B cell (primary cell): Measurements from ENCODE around the gene PITPNB. TPM values are rescaled to one million over a fixed set of nuclear protein-coding genes. Genes with fewer than 3 reads are reported as not detected.
A peak's percentile ranks its signal among the peaks of the same experiment; 100 is the strongest.

Experiments used
- ATAC-seq: fragments of 200-7000 bp; cut with Tn5 transposase; one replicate; pipeline ENCODE4 v1.10.0; 2021; ENCODE audit warnings: low read depth, mild to moderate bottlenecking, moderate number of reproducible peaks, moderate library complexity
- CTCF ChIA-PET: fragments of 350-600 bp; sonication (Branson Sonifier 250); formaldehyde crosslinking; loops from one replicate; lab custom pipeline; 2021; ENCODE audit warnings: antibody characterized with exemption, inconsistent platforms; lab: Charles Lee
- POLR2A ChIA-PET: fragments of 350-600 bp; sonication (Branson Sonifier 250); formaldehyde crosslinking; loops from one replicate; lab custom pipeline; 2021; ENCODE audit warnings: antibody characterized with exemption; lab: Charles Lee
- DNase-seq: peaks from one replicate; pipeline ENCODE4 v3.0.0; 2013
- H2AFZ ChIP-seq: 2 replicates; pipeline ENCODE4 v1.6.1; 2012; ENCODE audit warnings: mild to moderate bottlenecking, low read depth, low read length; ENCODE audit not compliant: insufficient read depth, poor library complexity, severe bottlenecking
- H3K27ac ChIP-seq, 2 donors: 1 replicate in 1 of 2; 2 replicates in 1 of 2; pipeline ENCODE4 v1.5.1; 2012 to 2013; ENCODE audit warnings: low read length in 2 of 2, mild to moderate bottlenecking in 2 of 2, moderate library complexity in 1 of 2
- H3K27me3 ChIP-seq, 4 experiments: fragments of 200-600 bp in 1 of 4; sonication (generic) in 1 of 4; replicated peaks in 1 of 4; 1 replicate in 2 of 4; 2 replicates in 2 of 4; pipeline versions ENCODE4 v1.6.1 to v1.7.0; 2013 to 2016; ENCODE audit warnings: low read length in 3 of 4, mild to moderate bottlenecking in 2 of 4, mixed read lengths in 1 of 4, moderate library complexity in 1 of 4; ENCODE audit not compliant: insufficient read depth in 4 of 4, control insufficient read depth in 3 of 4; ENCODE audit errors: control extremely low read depth in 1 of 4
- H3K36me3 ChIP-seq, 2 experiments: replicated peaks in 1 of 2; 1 replicate in 1 of 2; 2 replicates in 1 of 2; pipeline versions ENCODE4 v1.6.1 to v1.7.1; 2013; ENCODE audit warnings: low read length in 1 of 2; ENCODE audit not compliant: insufficient read depth in 2 of 2, control insufficient read depth in 1 of 2; ENCODE audit errors: control extremely low read depth in 1 of 2, extremely low read depth in 1 of 2
- H3K4me1 ChIP-seq, 2 donors: fragments of 200-600 bp in 1 of 2; sonication (generic) in 1 of 2; 1 replicate in 1 of 2; 2 replicates in 1 of 2; pipeline versions ENCODE4 v1.5.1 to v1.6.1; 2013 to 2017; ENCODE audit warnings: low read length in 2 of 2; ENCODE audit not compliant: control insufficient read depth in 2 of 2, insufficient read depth in 2 of 2
- H3K4me2 ChIP-seq: replicated peaks from 2 replicates; pipeline ENCODE3; 2012; ENCODE audit warnings: mild to moderate bottlenecking, low read depth, low read length; ENCODE audit not compliant: poor library complexity, severe bottlenecking
- H3K4me3 ChIP-seq, 5 experiments: fragments of 200-600 bp in 1 of 5; sonication (generic) in 1 of 5; 1 replicate in 3 of 5; 2 replicates in 2 of 5; pipeline versions ENCODE4 v1.5.1 to v1.7.0; 2011 to 2016; ENCODE audit warnings: low read length in 4 of 5, mild to moderate bottlenecking in 4 of 5, low read depth in 2 of 5, control low read depth in 1 of 5, moderate library complexity in 1 of 5; ENCODE audit not compliant: insufficient read depth in 1 of 5; ENCODE audit errors: control extremely low read depth in 1 of 5, extremely low read depth in 1 of 5
- H3K79me2 ChIP-seq: fragments of 200-600 bp; sonication (generic); one replicate; pipeline ENCODE4 v1.6.0; 2016; ENCODE audit warnings: low read length; ENCODE audit not compliant: control insufficient read depth, insufficient read depth
- H3K9ac ChIP-seq: fragments of 200-600 bp; sonication (generic); 2 replicates; pipeline ENCODE4 v1.6.1; 2017; ENCODE audit warnings: mild to moderate bottlenecking, low read length, moderate library complexity
- H3K9me3 ChIP-seq, 3 donors: one replicate each; pipeline versions ENCODE4 v1.6.1 to v1.7.1; 2013; ENCODE audit warnings: low read length in 2 of 3; ENCODE audit not compliant: control insufficient read depth in 2 of 3, insufficient read depth in 1 of 3; ENCODE audit errors: control extremely low read depth in 1 of 3
- H4K20me1 ChIP-seq: 2 replicates; pipeline ENCODE4 v1.6.0; 2012; ENCODE audit warnings: mild to moderate bottlenecking, low read length; ENCODE audit not compliant: insufficient read depth, control insufficient read depth, poor library complexity, severe bottlenecking
- H3K27ac Mint-ChIP-seq: one replicate; pipeline ENCODE4 v1.8.0; 2021; ENCODE audit warnings: mixed read lengths
- H3K27me3 Mint-ChIP-seq: one replicate; pipeline ENCODE4 v1.8.0; 2021; ENCODE audit warnings: mixed read lengths
- H3K4me1 Mint-ChIP-seq: one replicate; pipeline ENCODE4 v1.8.0; 2021; ENCODE audit warnings: mixed read lengths
- H3K4me3 Mint-ChIP-seq: one replicate; pipeline ENCODE4 v1.8.0; 2021; ENCODE audit warnings: mixed read lengths
- H3K9me3 Mint-ChIP-seq: one replicate; pipeline ENCODE4 v1.8.0; 2022; ENCODE audit warnings: mixed read lengths; ENCODE audit not compliant: insufficient read depth
- EZH2 ChIP-seq: IDR thresholded peaks from 2 replicates; pipeline ENCODE4 v1.6.1; 2012; ENCODE audit warnings: borderline replicate concordance, low read depth, mild to moderate bottlenecking, moderate library complexity, low read length; ENCODE audit not compliant: insufficient read depth, poor library complexity, severe bottlenecking
- WGBS: methylation state at CpG from one replicate; pipeline ENCODE4 v1.1.5; 2013; ENCODE audit warnings: missing lambda C conversion rate; ENCODE audit not compliant: insufficient coverage; 5-methylcytosine and 5-hydroxymethylcytosine counted together
- intact Hi-C: fragments of 100-400 bp; cut with micrococcal nuclease; formaldehyde crosslinking; loops from one replicate; pipeline ENCODE4 v1.10.0; 2022
- polyA plus RNA-seq: library from polyadenylated mRNA; depleted of rRNA; stranded (reverse); fragments of >200 nt; gene quantifications from 2 replicates; pipeline ENCODE4 v1.2.3, GENCODE V29; 2012
- total RNA-seq, 2 donors: library from RNA; stranded (reverse); fragments of 120-200 nt in 1 of 2; gene quantifications; 1 replicate in 1 of 2; 2 replicates in 1 of 2; pipeline versions ENCODE4 v1.2.3 to v1.2.4, GENCODE V29; 2013 to 2022
- TF ChIP-seq, protein P1 (sequence below): fragments of 200-600 bp; IDR thresholded peaks from one replicate; pipeline ENCODE4 v1.8.0; 2022; ENCODE audit warnings: antibody characterized with exemption, mild to moderate bottlenecking

The PITPNB gene
- total and polyA plus RNA-seq, 2 donors (not counting 1 experiment from before 2014, with no cell fraction given): 17.5 to 82.3 TPM

DNA sequence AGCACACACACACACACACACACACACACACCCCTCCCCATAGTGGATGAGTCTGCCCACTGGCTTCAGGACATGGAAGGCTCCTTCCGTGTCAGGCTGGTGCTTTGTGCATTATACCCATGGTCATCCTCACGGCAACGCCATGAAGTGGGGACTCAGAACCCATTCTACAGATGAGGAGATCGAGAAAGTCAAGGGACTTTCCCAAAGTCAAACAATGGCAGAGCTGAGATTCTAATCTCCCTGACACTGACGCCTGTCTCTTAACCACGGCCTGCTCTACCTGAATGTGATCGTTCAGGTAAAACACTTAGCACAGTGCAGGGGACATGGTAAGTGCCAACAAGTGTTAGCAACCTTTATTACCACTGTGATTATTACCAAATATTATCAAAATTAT, 113.2 kb downstream of the PITPNB start:
- Histone ChIP-seq H3K27ac (no peak overlapping the region), H3K36me3 (no peaks in the 10 kb centered on the region), H2AFZ (no peak overlapping the region), H3K9me3 (no peaks in the 10 kb centered on the region), H3K9ac (no peak overlapping the region), H3K4me1 (peaks cover 10 to 16% of the 10 kb centered on the region in 2 donors), H4K20me1 (no peaks in the 10 kb centered on the region), H3K27me3 (peaks cover 0 to 28% (median 7%) of the 10 kb centered on the region in 4 experiments), H3K4me2 (no peak overlapping the region), H3K4me3 (no peak overlapping the region), H3K79me2 (no peaks in the 10 kb centered on the region)
- TF ChIP-seq, protein P1, sequence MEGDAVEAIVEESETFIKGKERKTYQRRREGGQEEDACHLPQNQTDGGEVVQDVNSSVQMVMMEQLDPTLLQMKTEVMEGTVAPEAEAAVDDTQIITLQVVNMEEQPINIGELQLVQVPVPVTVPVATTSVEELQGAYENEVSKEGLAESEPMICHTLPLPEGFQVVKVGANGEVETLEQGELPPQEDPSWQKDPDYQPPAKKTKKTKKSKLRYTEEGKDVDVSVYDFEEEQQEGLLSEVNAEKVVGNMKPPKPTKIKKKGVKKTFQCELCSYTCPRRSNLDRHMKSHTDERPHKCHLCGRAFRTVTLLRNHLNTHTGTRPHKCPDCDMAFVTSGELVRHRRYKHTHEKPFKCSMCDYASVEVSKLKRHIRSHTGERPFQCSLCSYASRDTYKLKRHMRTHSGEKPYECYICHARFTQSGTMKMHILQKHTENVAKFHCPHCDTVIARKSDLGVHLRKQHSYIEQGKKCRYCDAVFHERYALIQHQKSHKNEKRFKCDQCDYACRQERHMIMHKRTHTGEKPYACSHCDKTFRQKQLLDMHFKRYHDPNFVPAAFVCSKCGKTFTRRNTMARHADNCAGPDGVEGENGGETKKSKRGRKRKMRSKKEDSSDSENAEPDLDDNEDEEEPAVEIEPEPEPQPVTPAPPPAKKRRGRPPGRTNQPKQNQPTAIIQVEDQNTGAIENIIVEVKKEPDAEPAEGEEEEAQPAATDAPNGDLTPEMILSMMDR: no peak
- ChIA-PET POLR2A (no interaction called here), CTCF (no interaction called here)
- intact Hi-C loops: no loop called here
- Mint-ChIP-seq H3K4me1 (peaks cover 15% of the 10 kb centered on the region), H3K9me3 (no peaks in the 10 kb centered on the region), H3K4me3 (no peak overlapping the region), H3K27ac (no peak overlapping the region), H3K27me3 (peaks cover 43% of the 10 kb centered on the region)
- 95% methylated on average over 7 of the region's 7 CpGs for WGBS
- no peak for ATAC-seq
- no peak for DNase-seq

DNA sequence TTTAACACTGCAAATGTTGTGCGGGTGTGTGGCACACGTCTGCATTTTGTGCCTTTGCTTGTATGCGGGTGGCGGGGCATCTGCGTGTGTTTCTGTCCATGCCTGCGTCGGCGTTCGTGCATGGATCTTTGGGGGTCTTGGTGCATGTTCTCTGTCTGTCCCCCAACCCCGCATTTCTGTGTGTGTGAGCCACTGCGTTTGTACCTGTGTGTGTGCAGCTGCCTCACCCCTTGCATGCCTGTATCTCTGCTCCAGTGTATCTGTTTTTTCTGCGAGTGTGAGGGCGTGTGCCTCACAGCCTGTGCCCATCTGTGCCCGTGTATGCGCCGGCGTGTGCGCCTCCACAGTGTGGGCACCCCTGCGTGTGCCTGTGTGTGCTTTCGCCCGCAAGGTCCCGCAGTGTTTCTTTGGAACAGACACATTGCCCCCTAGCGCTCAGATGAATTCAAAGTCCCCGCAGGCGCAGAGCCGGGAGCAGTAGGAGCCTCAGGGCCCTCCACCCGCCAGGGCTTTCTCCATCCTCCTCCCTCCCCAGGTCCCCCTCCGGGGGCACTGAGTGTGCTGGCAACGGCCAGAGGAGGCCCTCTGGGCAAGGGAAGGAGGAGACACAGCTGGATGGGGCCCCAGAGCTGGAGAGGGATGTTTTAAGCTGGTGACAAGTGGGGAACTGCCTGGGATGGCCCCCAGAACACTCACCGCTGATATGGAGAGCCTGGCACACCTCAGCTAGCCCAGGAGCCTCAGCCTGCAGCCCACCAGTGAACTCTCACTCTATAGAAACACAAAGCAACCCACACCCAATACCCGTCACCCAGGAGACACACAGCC, 114.4 kb downstream of the PITPNB start:
- ChIA-PET CTCF (no interaction called here), POLR2A (no interaction called here)
- H3K4me1 ChIP-seq: peaks cover 17 to 24% of the 10 kb centered on the region in 2 donors
- WGBS: 33% methylated on average over 29 of the region's 31 CpGs
- no peak overlapping the region for H3K27ac ChIP-seq
- H3K9me3 ChIP-seq: no peaks in the 10 kb centered on the region
- TF ChIP-seq, protein P1: peak; percentile 51
- no peak for TF ChIP-seq EZH2
- ATAC-seq (no peak), DNase-seq (peak; percentile 49)
- no peak overlapping the region for H3K4me3 ChIP-seq
- H3K4me3 Mint-ChIP-seq: peak overlapping the region; percentile 62
- H3K79me2 ChIP-seq: no peaks in the 10 kb centered on the region
- H3K36me3 ChIP-seq: no peaks in the 10 kb centered on the region
- peaks cover 43% of the 10 kb centered on the region for H3K27me3 Mint-ChIP-seq
- H3K27me3 ChIP-seq: peaks cover 0 to 39% (median 10%) of the 10 kb centered on the region in 4 experiments
- H3K4me1 Mint-ChIP-seq: peaks cover 15% of the 10 kb centered on the region
- no peak overlapping the region for H3K9ac ChIP-seq
- H3K4me2 ChIP-seq: no peak overlapping the region
- H3K9me3 Mint-ChIP-seq: no peaks in the 10 kb centered on the region
- no peak overlapping the region for H2AFZ ChIP-seq
- intact Hi-C loops: no loop called here
- H3K27ac Mint-ChIP-seq: no peak overlapping the region
- no peaks in the 10 kb centered on the region for H4K20me1 ChIP-seq
